Renal cortex interstitium (tissue), 11 donors: ENCODE measurements around the gene KRTAP9-8. TPM values are rescaled to one million over a fixed set of nuclear protein-coding genes. Genes with fewer than 3 reads are reported as not detected.
"Not testable (repeated sequence)": the region's sequence is repeated elsewhere in the genome, so short reads cannot be mapped to it uniquely, and the experiment has no call there.

Experiments used
- DNase-seq, 11 donors: peaks; one replicate each; pipeline ENCODE4 v3.0.0-alpha.2; 2013; ENCODE audit warnings: low read depth in 9 of 11, low spot score in 4 of 11; ENCODE audit errors: extremely low read depth in 1 of 11
- polyA plus RNA-seq, 3 donors: library from polyadenylated mRNA; unstranded; fragments of 120-200 nt; gene quantifications; one replicate each; pipeline ENCODE4 v1.2.1, GENCODE V29; 2013; ENCODE audit not compliant: insufficient read length in 3 of 3

KRTAP9-8 gene
- polyA plus RNA-seq, 3 donors: not detected

DNA sequence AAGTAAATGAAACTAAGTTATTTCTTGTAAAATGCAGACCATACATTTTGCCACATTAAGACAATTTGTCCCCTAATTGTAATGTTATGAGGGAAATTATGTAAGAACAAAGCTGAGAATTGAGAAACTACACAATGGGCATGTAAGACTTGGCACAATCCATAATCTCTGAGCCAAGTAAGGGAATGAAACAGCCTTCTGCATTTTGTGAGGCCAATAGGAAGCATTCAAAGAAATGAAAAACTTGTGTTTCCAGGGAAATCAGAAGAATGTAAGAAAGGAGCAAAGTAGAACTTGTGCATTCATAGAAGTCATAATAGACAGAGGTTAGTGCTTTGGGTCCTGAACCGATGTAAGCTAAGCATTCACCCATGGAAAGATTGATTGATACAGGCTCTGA, 13.5 kb downstream of the KRTAP9-8 start:
- DNase-seq: no peak

DNA sequence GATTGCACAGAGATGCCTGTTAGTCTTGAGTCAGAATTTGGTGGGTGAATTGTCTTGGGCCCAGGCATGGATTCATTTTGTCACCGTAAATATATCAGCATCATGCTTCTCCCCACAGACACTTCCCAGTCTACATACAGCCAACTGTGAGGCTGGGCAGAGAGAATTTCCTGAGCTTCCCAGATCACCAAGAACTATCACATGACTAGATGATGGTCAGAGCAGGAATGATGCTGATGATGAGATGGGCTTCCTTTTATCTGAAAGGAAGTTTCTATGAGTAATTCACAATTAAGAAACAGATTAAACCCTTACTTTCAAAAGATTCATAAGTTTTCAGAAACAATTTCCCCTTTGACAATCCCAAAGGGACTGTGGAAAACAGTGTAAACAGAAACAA, 17.1 kb downstream of the KRTAP9-8 start:
- no peak for DNase-seq

DNA sequence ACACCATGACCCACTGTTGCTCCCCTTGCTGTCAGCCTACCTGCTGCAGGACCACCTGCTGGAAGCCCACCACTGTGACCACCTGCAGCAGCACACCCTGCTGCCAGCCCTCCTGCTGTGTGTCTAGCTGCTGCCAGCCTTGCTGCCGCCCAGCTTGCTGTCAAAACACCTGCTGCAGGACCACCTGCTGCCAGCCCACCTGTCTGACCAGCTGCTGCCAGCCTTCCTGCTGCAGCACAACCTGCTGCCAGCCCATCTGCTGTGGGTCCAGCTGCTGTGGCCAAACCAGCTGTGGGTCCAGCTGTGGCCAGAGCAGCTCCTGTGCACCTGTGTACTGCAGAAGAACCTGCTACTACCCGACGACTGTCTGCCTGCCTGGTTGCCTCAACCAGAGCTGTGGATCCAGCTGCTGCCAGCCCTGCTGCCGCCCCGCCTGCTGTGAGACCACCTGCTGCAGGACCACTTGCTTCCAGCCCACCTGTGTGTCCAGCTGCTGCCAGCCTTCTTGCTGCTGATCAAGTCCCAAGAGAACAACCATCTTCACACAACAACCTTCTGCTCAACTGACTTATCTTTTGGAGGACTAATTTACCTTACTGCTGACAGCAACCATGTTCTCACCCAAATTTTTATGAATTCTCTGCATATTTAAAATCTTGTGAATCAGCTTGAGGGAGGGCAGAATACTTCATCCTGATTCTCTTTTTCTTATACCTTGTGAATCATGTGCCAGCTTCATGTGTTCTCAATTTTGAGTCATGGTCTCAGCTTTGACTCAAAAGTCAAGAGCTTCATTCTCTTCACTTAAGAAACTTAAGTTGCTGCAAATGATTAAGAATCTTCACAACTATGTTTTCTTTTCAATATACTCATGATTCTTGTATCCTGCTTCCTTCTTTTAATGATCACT, 17.8 kb downstream of the KRTAP9-8 start, which contains the start of gene KRTAP9-9:
Gene KRTAP9-9, plus strand, starts transcription at position 4 of the 910 bp plus-strand sequence.
- not testable (repeated sequence) for DNase-seq

DNA sequence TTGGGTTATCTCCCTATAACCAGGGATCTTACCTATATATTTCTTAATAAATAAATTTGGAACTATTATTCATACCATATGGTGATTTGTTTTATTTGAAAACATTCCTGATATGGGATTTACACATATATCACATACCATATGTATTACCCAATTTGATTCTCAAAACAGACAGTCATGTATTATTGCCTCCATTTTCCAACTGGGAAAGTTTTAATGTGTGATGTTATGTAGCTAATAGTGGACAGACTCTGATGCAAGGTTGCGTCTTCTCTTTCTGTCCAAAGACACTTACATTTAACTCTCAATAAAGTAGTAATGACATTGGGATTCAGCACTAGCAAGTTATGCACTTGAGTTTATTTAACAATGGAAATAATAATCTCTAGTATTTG, 18.5 kb downstream of the KRTAP9-8 start:
- DNase-seq: no peak

DNA sequence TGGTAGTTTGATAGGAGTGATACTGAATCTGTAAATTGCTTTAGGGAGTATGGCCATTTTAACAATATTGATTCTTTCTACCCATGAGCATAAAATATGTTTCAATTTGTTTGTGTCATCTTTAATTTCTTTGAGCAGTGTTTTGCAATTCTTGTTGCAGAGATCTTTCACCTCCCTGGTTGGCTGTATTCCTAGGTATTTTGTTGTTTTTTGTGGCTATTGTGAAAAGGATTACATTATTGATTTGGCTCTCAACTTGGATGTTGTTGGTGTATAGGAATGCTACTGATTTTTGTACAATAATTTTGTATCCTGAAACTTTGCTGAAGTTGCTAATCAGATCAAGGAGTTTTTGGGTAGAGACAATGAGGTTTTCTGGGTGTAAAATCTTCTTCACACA, 20.6 kb downstream of the KRTAP9-8 start:
- DNase-seq: no peak

DNA sequence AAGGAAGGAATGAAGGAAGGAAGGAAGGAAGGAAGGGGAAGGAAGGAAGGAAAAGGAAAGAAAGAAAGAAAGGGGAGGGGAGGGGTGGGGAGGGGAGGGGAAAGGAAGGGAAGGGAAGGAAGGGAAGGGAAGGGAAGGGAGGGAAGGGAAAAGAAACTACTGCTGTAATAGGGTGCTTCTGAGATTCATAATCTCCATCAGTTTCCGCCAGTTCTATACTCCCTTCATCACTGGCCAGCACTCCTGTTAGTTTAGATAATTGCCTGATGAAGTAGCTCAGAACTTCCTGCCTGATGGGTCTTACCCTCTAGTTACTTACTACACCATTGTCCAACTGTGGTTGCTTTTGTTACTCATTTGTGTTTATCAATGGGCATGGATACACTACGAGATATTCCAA, 25.4 kb downstream of the KRTAP9-8 start:
- no peak for DNase-seq

DNA sequence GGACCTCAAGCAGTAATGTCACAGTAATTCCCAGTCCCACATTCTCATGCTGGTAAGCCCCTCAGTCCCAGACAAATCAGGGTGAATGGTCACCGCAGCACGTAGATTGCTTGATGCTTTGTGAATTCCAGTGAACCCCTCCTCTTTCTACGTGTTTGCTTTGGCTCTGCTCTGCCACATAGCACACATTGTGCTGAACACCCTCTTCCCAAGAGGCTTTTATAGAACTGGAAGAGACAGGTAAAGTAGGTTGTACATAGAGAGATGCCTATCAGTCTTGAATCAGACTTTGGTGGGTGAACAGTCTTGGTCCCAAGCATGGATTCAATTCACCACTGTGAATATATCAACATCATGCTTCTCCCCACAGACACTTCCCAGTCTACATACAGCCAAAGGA, 26.8 kb downstream of the KRTAP9-8 start:
- DNase-seq: no peak

DNA sequence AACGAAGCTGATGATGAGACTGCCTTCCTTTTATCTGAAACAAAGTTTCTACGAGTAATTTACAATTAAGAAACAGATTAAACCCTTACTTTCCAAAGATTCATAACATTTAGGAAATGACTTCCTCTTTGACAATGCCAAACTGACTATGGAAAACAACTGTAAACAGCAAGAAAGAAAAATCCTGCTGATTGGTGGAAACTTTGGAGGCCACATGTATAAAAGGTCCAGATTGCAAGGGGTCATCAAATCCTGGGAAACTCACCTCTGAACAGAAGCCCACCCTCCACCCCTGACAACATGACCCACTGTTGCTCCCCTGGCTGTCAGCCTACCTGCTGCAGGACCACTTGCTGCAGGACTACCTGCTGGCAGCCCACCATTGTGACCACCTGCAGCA, 27.3 kb downstream of the KRTAP9-8 start, which contains the start of gene KRTAP9-6:
Gene KRTAP9-6, plus strand, starts transcription at position 301 of the 400 bp plus-strand sequence. Its CDS starts 0 bp downstream, at position 301.
- DNase-seq: no peak

DNA sequence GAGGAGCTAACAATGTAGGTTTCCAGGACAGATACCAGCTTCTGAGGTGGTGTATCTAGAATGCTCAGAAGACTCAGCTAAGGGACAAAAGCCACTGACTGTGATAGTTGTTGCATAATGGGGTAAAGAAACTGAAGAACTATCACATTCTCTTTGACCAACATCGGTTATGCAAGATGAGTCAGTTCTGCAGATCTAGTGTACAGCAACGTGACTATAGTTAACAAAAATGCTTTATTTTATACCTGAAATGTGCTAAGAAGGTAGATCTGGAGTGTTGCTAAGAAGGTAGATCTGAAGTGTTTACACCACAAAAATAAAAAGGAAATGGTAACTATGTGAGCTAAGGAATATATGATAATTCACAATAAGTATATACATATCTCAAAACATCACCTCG, 29.9 kb downstream of the KRTAP9-8 start:
- no peak for DNase-seq

DNA sequence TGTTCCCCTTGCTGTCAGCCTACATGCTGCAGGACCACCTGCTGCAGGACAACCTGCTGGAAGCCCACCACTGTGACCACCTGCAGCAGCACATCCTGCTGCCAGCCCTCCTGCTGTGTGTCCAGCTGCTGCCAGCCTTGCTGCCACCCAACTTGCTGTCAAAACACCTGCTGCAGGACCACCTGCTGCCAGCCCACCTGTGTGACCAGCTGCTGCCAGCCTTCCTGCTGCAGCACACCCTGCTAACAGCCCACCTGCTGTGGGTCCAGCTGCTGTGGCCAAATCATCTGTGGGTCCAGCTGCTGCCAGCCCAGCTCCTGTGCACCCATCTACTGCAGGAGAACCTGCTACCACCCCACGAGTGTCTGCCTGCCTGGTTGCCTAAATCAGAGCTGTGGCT, 33.5 kb downstream of the KRTAP9-8 start:
- not testable (repeated sequence) for DNase-seq

DNA sequence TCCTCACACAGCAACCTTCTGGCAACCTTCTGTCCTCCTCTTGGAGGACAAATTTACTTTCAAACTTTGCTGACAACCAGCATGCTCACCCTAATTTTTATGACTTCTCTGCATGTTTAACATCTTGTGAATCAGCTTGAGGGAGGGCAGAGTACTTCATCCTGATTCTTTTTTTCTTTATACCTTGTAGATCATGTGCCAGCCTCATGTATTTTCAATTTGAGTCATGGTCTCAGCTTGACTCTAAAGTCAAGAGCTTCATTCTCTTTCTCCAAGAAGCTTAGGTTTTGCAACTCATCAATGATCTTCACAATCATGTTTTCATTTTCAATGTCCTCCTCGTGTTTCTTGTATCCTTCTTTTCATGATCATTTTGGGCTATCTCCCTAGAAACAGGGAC, 34.1 kb downstream of the KRTAP9-8 start:
- no peak for DNase-seq

DNA sequence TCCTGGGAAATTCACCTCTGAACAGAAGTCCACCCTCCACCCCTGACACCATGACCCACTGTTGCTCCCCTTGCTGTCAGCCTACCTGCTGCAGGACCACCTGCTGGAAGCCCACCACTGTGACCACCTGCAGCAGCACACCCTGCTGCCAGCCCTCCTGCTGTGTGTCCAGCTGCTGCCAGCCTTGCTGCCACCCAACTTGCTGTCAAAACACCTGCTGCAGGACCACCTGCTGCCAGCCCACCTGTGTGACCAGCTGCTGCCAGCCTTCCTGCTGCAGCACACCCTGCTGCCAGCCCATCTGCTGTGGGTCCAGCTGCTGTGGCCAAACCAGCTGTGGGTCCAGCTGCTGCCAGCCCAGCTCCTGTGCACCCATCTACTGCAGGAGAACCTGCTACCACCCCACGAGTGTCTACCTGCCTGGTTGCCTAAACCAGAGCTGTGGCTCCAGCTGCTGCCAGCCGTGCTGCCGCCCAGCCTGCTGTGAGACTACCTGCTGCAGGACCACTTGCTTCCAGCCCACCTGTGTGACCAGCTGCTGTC, 37.9 kb downstream of the KRTAP9-8 start, which contains the start of gene KRTAP9-7:
Gene KRTAP9-7, plus strand, starts transcription at position 51 of the 543 bp plus-strand sequence. Its CDS starts 0 bp downstream, at position 51.
- DNase-seq: not testable (repeated sequence)

DNA sequence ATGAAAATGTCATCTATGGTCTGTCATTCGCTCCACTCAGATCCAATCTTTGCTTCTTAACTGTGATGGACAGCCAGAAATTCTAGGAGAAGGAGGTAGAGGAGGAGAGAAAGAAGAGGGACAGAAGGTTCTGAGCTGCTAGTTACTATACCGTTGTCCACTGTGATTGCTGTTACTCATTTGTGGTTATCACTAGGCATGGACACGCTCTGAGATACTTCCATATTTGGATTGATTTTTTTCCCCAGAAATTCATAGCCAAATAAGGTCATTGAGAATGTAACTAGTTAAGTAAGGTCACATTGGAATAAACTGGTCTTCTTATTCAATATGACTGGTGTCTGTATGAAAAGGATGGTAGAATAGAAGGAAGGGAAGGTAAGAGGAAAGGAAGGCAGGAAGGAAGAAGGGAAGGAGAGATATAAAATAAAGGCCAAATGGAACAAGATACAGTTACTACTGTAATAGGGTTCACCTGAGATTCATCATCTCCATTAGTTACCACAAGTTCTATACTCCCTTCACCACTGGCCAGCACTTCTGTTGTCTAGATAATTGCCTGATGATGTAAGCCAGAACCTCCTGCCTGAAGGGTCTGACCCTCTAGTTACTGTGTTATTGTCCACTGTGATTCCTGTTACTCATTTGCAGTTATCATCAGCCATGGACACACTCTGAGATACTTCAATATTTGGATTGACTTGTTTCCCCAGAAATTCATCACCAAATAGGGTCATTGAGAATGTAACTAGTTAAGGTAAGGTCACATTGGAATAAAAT, 40.6 kb downstream of the KRTAP9-8 start:
- no peak for DNase-seq

DNA sequence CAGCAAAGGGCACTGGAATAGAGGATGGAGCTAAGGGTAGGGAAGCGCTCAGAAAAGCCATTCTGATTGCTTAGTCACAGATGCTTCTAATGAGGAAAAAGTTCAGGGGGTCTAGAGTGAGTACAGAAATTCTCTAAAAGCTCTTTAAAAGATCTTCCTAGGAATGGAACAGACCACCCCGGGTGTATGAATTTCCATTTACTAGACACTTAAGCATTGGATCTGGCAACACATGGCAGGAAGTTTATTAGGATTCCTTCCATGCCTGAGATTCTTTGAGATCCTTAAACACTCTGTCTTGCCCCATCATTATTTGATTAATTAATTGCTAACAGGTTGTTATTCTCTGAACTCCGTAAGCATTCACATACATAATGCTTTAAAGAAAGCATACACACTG, 46.2 kb downstream of the KRTAP9-8 start:
- no peak for DNase-seq

DNA sequence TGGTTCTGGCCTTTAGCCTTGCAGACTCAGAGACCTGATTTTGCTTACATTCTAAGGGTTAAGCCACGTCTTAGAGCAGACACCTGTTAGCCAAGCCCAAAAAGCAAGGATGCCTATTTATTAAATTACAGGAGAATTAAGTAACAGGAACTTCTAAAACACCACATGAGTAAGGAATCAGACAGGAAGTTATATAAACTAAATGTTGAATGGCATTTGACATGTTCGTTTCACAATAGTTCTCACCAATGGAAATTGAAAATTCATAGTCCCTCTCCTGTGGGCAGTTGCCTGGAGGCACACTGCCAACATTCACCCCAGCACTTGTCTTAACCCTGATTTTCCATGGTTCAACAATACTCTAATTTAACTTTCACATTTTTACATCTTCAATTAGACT, 46.7 kb downstream of the KRTAP9-8 start:
- DNase-seq: no peak

DNA sequence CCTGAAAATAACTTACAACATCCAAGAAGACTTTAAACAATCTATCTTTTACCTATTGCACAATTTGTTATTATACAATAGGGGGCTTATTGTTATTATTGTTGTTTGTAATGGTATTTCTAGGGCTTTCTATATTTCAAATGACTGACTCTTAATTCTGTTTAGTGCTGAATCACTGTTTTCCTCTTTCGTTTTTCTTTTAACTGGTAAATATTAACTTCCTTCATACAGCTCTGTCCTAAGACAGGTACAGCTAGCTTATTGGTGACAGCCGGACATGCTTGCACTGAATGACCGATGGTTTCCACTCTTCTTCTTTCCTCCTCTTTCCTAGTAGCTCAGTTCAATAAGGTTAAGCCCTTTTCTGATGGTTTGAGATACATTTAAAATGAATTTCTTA, 49.3 kb downstream of the KRTAP9-8 start:
- no peak for DNase-seq
